ENCODE data around the gene KRTAP8-1.

KRTAP8-1 gene

GRCh38 chr21:30813174-30813573 lies at the start of gene KRTAP8-1:
Gene KRTAP8-1 (minus strand): TSS chr21:30813274. CDS start chr21:30813220, 54 bp downstream.
- DNase-seq = no peak

DNA sequence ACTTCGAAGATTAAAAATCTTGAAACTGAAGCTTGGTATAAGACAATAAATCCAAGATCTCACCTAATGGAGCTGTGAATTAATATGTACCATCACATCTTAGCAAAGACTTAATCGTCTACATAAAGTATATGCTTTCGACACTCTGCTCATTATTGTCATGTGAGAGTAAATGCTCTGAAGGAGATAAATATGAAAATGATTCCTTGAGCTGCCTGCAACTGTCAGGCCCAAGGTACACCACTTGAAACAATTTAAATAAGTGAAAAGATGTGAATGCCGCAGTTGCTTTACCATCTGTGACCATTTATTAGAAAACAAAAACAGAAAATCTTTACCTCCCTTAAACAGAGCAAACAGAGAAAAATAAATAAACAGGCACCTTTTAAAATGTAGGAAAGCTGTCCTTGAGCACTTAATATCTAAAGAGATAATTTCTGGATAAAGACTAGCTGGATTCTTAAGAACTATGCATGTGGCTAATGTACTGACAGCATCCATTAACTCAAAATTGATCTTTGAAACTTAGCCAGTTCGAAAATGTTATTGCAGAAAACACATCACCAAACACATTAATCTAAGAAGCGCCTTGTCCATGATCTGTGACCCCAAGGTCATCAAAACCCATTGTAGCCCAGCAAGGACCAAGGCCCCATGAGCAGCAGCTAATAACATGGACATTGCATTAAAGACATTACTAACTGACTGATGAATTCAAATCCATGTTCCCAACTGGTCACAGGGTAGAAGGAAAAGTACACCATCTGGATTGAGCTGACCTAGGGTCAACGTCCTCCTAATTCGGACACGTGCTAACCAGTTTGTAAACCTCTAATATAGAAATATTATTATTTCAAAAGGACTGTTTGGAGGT lies 34.8 kb upstream of the KRTAP8-1 start:
- DNase-seq = no peak

- DNase-seq = no peak
Observed at GRCh38 chr21:30842990-30843389, 29.9 kb upstream of the KRTAP8-1 start.

- DNase-seq = peak; percentile 4
Observed at GRCh38 chr21:30839304-30839703, 26.2 kb upstream of the KRTAP8-1 start.

DNA sequence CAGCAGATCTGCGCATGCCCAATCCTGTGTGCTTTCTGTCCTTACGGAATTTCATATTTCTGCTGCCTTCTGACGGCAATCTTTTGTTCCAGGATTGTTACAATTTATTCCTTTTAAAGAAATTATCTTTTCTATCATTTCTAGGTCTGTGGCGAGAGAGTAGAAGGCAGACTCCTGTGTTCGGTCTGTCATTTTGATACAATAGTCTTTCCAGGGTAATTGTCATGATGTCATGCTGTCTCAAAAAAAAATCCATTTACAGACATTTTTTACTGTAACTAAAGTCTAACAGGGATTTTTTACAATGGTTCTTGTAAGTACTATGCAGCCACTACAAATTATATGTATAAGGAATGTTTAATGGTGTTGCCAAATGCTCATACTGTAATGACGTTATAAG lies 25.5 kb upstream of the KRTAP8-1 start:
- no peak for DNase-seq

DNA sequence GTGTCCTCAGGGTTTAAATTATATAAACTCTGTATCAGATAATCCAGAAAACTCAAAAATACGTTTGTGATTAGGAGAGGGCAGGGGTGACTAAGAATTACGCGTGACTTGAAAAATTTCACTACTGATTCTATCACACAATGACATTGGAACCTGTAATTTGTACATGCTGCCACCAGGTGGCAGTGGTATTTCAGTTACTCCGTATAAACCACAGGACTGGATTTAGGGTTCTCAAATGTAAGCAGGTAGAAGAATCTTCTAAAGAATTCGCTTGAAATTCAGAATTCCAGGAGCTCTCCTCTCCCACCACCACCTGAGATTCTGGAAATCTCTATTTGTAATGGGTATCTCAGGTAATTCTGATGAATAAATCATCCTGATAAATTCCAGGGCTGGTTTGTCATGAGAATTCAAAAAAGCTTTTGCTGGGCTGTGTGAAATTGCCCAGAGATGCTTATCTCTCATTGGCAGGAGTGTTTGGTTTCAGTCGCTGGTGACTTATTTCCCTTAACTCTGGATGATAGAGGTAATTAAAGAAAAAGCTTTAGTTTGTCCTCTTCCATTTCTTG lies 18.2 kb upstream of the KRTAP8-1 start:
- peak; percentile 26 for DNase-seq

GRCh38 chr21:30829659-30830058 lies 16.6 kb upstream of the KRTAP8-1 start, which contains the start of gene KRTAP7-1:
Gene KRTAP7-1 (minus strand): TSS chr21:30829759. CDS start chr21:30829698, 61 bp downstream.
- no peak for DNase-seq

DNA sequence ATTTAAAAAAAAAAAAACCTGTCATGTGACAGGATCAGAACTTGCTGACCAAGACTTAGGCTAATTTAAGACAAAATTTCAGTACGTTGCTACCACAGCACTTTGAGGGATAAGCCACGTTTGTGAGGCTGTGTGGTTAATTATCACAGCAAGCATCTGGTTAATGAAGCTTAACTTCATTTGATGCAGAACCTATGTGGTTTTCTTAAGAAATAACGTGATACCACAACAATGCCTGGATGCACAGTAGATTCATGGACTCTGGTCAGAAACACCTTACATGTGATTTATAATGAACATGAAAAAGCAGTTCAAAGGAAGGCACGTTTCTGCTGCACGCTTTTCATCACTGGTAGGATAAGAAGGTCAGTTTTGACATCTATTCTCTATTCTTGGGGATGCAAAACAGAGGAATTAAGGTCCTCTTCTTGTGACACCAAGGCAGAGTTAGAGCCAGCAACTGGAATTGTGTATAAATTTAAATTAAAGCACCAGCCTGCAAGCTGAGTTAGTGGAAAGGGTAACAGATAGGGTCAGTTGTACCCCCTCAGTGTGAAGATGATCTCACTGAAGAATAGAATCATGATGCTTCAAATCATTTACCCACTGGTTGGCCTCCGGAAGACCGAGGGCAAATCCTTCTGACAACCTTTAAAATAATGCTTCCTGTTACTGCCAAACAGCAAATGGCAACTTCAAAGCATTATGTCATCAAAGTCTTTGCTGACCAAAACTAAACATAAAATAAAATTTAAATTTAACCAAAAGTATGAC lies 6.0 kb upstream of the KRTAP8-1 start:
- DNase-seq = no peak

- no peak for DNase-seq
Observed at GRCh38 chr21:30800605-30801004, 12.5 kb downstream of the KRTAP8-1 start.

- no peak for DNase-seq
Observed at GRCh38 chr21:30793581-30794314, 19.3 kb downstream of the KRTAP8-1 start.

GRCh38 chr21:30779249-30779648 lies 33.8 kb downstream of the KRTAP8-1 start:
- no peak for DNase-seq

DNA sequence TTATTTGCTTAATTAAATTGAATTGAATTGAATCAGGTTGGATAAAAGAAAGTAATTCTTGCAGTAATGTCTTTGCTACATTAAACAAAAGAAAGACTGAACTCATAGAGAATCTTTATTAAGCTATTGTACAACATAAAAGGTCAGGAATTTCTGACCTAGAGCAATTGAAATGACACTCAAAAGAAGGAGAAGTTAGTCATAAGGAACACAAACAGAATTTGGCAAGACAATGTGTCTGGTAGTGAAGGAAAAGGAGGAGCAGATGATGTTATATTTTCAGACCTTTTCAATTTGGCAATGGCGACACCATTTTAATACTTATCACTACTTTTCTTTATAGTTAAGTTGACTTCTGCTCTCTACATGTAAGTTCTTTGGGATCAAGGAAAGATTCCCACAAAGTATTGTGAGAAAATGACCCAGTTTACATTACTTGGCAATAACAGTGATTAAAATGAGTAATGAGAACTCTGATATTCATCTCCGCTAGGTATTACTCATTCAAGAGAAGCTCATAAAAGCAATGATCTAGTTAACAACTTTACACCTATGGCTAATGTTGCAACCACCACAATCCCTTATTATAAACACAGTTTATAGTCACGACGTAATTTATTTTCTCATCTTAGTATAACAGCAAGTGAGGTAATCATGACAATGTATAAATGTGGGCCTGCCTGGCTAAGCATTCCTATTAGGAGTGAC lies 43.2 kb downstream of the KRTAP8-1 start:
- DNase-seq = no peak

Measured in activated gamma-delta T cell treated with Interleukin-2 at 50 U/mL for 16 hours (primary cell).